Measurements from ENCODE around the gene DUS2.

DUS2 gene

GRCh38 chr16:68037841-68038597, 14.9 kb downstream of the DUS2 start:
- DNase-seq (ENCODE audit: low read depth in 1 of 2, low spot score in 1 of 2), result no peak
- in situ Hi-C loops (cut with HindIII; ENCODE audit: low pct_unique_long_range_greater_than_20kb, low sequenced_read_pairs), result no loop called here
- TF ChIP-seq JUND (IDR thresholded peaks at IDR 0.05; ENCODE audit: low read depth), result no peak

- no peak for TF ChIP-seq JUND (IDR thresholded peaks at IDR 0.05; ENCODE audit: low read depth)
- in situ Hi-C loops (cut with HindIII; ENCODE audit: low pct_unique_long_range_greater_than_20kb, low sequenced_read_pairs), result no loop called here
- DNase-seq (ENCODE audit: low read depth in 1 of 2, low spot score in 1 of 2), result peak; percentile 62 to 82
Observed at GRCh38 chr16:68040506-68041288, 17.6 kb downstream of the DUS2 start.

- no peak for TF ChIP-seq JUND (IDR thresholded peaks at IDR 0.05; ENCODE audit: low read depth)
- no peak for DNase-seq (ENCODE audit: low read depth in 1 of 2, low spot score in 1 of 2)
- in situ Hi-C loops (cut with HindIII; ENCODE audit: low pct_unique_long_range_greater_than_20kb, low sequenced_read_pairs), result no loop called here
Observed at GRCh38 chr16:68041783-68042182, 18.7 kb downstream of the DUS2 start.

- no peak for TF ChIP-seq JUND (IDR thresholded peaks at IDR 0.05; ENCODE audit: low read depth)
- DNase-seq (ENCODE audit: low read depth in 1 of 2, low spot score in 1 of 2), result no peak
- in situ Hi-C loops (cut with HindIII; ENCODE audit: low pct_unique_long_range_greater_than_20kb, low sequenced_read_pairs), result no loop called here
Observed at GRCh38 chr16:68046106-68046505, 23.0 kb downstream of the DUS2 start.

- DNase-seq (ENCODE audit: low read depth in 1 of 2, low spot score in 1 of 2), result no peak
- in situ Hi-C loops (cut with HindIII; ENCODE audit: low pct_unique_long_range_greater_than_20kb, low sequenced_read_pairs), result no loop called here
- no peak for TF ChIP-seq JUND (IDR thresholded peaks at IDR 0.05; ENCODE audit: low read depth)
Observed at GRCh38 chr16:68047987-68048386, 24.9 kb downstream of the DUS2 start.

GRCh38 chr16:68049449-68049848, 26.4 kb downstream of the DUS2 start:
- DNase-seq (ENCODE audit: low read depth in 1 of 2, low spot score in 1 of 2), result no peak
- in situ Hi-C loops (cut with HindIII; ENCODE audit: low pct_unique_long_range_greater_than_20kb, low sequenced_read_pairs), result no loop called here
- TF ChIP-seq JUND (IDR thresholded peaks at IDR 0.05; ENCODE audit: low read depth), result no peak

- in situ Hi-C loops (cut with HindIII; ENCODE audit: low pct_unique_long_range_greater_than_20kb, low sequenced_read_pairs), result no loop called here
- no peak for DNase-seq (ENCODE audit: low read depth in 1 of 2, low spot score in 1 of 2)
- no peak for TF ChIP-seq JUND (IDR thresholded peaks at IDR 0.05; ENCODE audit: low read depth)
Observed at GRCh38 chr16:68055395-68055794, 32.3 kb downstream of the DUS2 start.

GRCh38 chr16:68059804-68060203, 36.7 kb downstream of the DUS2 start:
- no peak for DNase-seq (ENCODE audit: low read depth in 1 of 2, low spot score in 1 of 2)
- in situ Hi-C loops (cut with HindIII; ENCODE audit: low pct_unique_long_range_greater_than_20kb, low sequenced_read_pairs), result no loop called here
- TF ChIP-seq JUND (IDR thresholded peaks at IDR 0.05; ENCODE audit: low read depth), result no peak

GRCh38 chr16:68061396-68061795, 38.3 kb downstream of the DUS2 start:
- no peak for TF ChIP-seq JUND (IDR thresholded peaks at IDR 0.05; ENCODE audit: low read depth)
- DNase-seq (ENCODE audit: low read depth in 1 of 2, low spot score in 1 of 2), result no peak
- in situ Hi-C loops (cut with HindIII; ENCODE audit: low pct_unique_long_range_greater_than_20kb, low sequenced_read_pairs), result no loop called here

- TF ChIP-seq JUND (IDR thresholded peaks at IDR 0.05; ENCODE audit: low read depth), result no peak
- no peak for DNase-seq (ENCODE audit: low read depth in 1 of 2, low spot score in 1 of 2)
- in situ Hi-C loops (cut with HindIII; ENCODE audit: low pct_unique_long_range_greater_than_20kb, low sequenced_read_pairs), result no loop called here
Observed at GRCh38 chr16:68062910-68063393, 39.9 kb downstream of the DUS2 start.

GRCh38 chr16:68064791-68065365, 41.8 kb downstream of the DUS2 start:
- in situ Hi-C loops (cut with HindIII; ENCODE audit: low pct_unique_long_range_greater_than_20kb, low sequenced_read_pairs), result no loop called here
- no peak for TF ChIP-seq JUND (IDR thresholded peaks at IDR 0.05; ENCODE audit: low read depth)
- DNase-seq (ENCODE audit: low read depth in 1 of 2, low spot score in 1 of 2), result peak; percentile 58 to 63

- TF ChIP-seq JUND (IDR thresholded peaks at IDR 0.05; ENCODE audit: low read depth), result no peak
- in situ Hi-C loops (cut with HindIII; ENCODE audit: low pct_unique_long_range_greater_than_20kb, low sequenced_read_pairs), result no loop called here
- DNase-seq (ENCODE audit: low read depth in 1 of 2, low spot score in 1 of 2), result no peak
Observed at GRCh38 chr16:68065716-68066305, 42.7 kb downstream of the DUS2 start.

All from T47D (cell line).